Measurements from ENCODE around the gene MOV10L1.

- TF ChIP-seq CTCF (conservative IDR thresholded peaks at IDR 0.05; ENCODE audit: low read length) (no peak), EZH2phosphoT487 (IDR thresholded peaks at IDR 0.05; ENCODE audit: borderline replicate concordance, low read depth, low read length) (no peak)
Measured at GRCh38 chr22:50190941-50191741, 101.3 kb downstream of the MOV10L1 start.
